GM18507 (cell line): Measurements from ENCODE around the gene C1orf174.

Source experiments
- DNase-seq: peaks from one replicate; pipeline ENCODE4 v3.0.0; 2011; ENCODE audit warnings: low read depth; ENCODE audit not compliant: insufficient read length; ENCODE audit errors: extremely low spot score
- FAIRE-seq: peaks from 2 replicates; lab custom pipeline; 2011; peaks lifted over from hg19 to GRCh38; lab: Jason Lieb, UNC

Gene C1orf174

GRCh38 chr1:3911981-3912808 is 12.1 kb upstream of the C1orf174 start:
- DNase-seq (no peak), FAIRE-seq (no peak)

DNA sequence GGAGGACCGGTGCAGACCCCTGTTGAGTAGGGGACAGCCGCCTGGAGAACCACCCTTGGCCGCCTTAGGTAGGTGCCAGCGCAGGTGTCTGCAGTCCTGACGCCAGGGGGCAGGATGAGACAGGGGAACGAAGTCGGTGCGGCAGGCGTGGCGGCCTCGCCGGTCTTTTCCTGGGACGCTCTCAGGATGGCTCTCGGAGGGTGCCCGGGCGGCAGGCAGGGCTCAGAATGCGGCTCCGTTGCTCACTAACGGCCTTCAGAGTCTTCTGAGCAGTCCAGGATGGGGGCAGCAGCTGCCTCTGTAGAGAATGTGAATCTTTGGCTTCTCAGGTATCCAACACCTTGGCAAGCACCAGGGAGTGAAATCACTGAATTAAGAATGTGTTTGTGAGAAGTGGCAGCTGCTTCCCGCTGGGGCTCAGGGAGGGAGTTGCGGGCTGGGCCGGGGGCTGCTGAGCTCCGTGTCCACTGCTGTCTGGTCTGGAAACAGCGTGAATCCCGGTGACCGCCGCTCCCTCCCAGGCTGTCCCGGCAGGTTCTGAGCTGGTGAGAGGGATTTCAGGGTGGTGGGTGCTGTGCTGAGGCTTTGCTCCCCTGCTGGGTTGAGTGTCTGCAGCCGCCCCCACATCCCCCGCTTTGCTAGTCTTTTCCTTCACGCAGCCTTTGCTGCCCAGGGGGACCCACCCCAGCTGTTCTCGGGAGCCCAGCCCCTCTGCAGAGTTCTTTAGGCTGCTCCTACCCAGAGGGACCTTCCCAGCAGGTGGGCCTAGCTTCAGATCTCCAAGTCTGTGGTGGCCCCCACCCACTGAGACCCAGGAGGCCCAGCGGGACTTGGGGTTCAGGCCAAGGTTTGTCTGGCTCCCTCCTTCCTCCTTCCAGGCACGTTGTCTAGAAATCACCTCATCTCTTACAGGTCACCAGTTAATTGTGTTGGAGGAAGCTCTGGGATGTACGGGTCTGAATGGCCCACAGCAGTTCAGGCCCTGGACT is 11.1 kb upstream of the C1orf174 start:
- FAIRE-seq = peak; percentile 72

GRCh38 chr1:3910049-3910731 is 10.1 kb upstream of the C1orf174 start:
- DNase-seq = no peak
- no peak for FAIRE-seq

More for the DNA sequence above, 11.1 kb upstream of the C1orf174 start:
- peak; percentile 61 for DNase-seq

- FAIRE-seq (no peak), DNase-seq (no peak)
Measured at GRCh38 chr1:3909615-3910014, 9.5 kb upstream of the C1orf174 start.

DNA sequence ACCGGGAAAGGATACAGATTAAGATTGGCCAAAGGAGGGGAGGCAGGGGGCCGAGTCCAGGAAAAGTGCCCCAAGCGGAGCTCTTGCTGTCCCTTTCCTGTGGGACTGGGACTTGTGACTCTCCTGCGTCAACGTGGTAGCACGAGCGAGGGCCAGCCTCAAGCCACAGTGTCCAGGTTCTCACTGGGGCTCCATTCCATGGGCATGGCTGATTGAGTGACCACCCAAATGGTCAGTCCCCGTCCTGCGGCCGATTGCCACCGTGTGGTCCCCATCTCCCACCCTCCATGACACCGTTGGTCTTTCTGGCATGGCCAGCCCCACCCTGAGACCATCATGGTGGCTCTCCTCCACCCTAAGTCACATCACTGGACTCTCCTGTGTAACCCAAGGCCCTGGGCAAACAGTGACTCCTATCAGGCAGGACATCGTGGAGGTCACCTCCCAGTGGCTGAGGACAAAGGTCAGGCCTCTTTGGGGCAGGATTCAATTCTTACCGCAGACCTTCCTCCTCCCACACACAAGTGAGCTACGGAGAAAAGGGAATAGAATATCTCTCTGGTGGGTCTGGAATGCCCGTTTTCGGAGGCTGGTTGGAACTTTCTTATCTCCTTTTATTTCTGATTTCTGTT is 8.9 kb upstream of the C1orf174 start:
- DNase-seq = no peak
- no peak for FAIRE-seq

DNA sequence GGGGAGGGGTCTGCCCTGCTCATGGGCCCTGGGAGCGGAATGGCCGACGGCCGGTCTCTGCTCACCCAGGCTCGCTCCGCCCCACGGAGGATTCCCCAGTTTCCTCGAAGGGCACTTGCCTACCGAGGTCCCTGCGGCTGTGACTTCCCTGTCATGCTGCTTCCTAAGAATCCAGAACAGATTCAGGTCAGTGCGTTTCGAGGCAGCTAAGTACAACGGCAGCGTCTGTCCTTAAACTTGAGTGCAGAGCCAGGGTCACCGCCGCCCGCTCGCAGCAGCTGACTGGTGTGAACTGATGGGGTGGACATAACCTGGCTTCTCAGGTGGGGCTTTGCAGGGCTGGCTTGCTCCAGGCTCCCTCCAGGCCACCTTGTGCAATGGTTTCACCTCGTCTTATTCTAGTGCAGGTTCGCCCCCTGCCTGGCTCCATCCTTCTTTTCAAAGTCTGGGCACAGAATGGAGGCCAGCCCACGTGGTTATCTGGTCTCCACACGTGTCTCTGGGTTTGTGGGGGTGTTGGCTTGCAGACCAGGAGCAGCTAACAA is 7.6 kb upstream of the C1orf174 start:
- DNase-seq (no peak), FAIRE-seq (no peak)

GRCh38 chr1:3907031-3907534 is 7.0 kb upstream of the C1orf174 start:
- FAIRE-seq (peak; percentile 24), DNase-seq (no peak)

- no peak for FAIRE-seq
Measured at GRCh38 chr1:3906672-3907020, 6.6 kb upstream of the C1orf174 start.

DNA sequence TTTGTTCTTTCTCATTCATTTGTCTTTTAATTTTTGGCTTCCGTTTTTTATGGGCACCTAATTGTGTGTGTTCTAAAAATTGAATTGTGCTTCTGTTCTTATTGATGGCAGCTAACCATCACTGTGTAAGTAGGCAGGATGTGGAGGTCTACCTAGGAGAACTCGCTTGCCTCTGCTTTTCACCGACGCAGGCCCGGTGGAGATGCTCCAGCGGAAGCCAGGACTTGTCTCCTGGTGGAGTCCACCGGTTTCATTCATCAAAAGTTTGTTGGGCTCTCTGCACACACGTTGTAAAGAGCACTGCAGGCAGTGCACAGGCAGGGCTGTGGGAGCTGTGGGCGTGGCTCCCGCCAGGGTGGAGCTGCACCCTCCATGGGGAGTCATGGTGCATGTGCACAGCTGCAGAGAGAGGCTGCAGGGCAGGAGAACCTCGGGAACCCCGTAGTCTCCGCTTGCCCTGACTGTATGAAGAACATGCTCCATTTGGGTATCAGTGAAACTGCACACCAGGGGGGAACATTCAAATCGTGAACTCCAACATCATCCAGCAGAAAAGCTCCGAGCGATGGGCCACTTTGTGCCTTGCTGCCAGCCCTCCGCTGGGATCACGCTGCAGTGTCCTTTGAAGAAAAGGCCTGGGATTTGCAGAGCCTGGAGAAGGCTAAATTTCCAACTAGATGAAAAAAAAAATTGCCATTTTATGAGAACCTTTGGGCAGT is 6.0 kb upstream of the C1orf174 start:
- no peak for FAIRE-seq

More at GRCh38 chr1:3906672-3907020, 6.6 kb upstream of the C1orf174 start:
- no peak for DNase-seq

DNA sequence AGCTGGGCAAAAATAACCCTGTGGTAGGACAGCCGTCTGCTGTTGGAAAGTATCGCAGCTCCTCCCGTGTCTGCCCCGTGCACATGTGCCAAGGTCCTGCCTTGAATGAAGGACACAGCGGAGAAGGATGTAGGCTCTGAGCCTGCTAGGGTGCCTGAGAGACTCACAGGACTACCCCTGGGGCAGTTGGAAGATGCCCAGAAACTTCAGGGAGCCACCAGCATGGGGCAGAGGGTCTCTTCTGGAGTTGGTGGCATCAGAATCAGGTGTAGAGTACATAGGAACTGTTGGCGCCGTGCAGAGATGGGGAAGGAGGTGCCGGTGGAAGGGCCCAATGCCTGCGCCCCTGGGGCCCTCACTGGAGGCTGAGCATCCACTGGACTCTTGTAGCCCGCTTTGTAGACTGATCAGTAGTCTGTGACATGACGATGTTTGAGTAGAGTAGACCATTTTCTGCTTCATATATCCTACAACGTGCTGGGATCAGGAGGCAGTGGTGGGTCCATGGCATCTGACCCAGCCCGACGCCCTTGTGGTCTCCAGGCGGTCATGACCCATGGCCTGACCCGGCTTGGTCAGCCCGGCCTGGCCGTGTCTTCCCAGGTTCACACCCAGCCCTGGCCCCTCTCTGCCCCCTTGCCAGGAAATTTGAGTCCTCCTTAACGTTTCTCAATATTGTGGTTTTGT is 5.3 kb upstream of the C1orf174 start:
- no peak for DNase-seq
- FAIRE-seq = no peak

More for the DNA sequence above, 6.0 kb upstream of the C1orf174 start:
- no peak for DNase-seq

DNA sequence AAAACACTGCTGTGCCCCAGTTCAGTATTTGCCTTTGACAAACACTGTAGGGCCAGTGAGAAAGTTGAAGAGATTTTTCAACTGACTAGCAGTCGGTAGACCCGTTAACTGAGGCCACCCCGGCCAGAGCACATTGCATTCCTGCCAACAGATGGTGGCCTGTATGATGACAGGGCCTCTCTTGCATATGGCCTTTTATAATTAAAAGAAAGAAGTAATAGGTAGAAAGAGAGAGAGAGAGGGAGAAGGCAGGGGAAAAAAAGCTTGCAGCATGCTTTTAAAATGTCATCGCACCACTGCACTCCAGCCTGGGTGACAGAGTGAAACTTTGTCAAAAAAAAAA is 4.7 kb upstream of the C1orf174 start:
- DNase-seq (no peak), FAIRE-seq (no peak)

- no peak for FAIRE-seq
Measured at GRCh38 chr1:3904006-3904842, 4.2 kb upstream of the C1orf174 start.

DNA sequence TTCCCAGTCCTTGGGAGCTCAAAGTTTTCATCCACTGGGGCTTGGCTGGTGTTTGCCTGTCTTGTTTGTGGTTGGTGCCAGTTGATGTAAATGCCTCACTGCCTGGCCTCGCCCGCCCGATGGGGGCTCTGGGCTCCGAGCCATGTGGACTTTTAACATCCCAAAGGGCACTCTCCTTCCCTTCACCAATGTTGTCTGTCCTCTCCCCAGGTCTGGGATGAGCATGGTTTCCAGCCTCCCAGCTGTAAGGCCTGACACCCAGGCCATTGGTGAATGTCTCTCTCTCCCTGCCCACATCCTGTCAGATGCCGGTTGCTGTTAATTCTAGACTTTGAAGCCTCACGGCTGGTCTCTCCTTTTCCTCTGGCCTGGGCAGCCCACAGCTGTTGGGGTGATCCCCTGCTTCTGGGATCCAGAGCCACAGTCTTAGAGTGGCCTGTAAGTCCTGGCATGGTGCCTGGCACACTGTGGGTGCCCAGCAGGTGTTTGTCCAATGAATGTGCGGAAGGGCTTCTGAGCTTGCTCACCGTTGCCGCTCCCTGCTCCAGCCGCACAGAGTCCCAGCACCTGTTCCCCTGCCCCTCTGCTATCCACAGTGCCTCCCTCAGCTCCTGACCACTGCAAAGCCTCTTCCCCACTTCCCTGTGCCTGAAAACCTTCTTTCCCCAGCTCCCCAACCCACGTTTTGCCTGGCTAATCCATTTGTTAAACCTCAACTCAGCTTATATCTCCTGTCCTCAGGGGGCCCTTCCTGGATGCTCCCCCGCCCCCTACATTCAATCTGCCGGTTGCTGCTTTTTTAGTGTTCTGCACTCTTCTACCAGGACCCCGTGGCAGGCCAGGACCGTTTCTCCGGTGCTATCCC is 3.3 kb upstream of the C1orf174 start:
- peak; percentile 69 for FAIRE-seq

More at GRCh38 chr1:3904006-3904842, 4.2 kb upstream of the C1orf174 start:
- DNase-seq = no peak

DNA sequence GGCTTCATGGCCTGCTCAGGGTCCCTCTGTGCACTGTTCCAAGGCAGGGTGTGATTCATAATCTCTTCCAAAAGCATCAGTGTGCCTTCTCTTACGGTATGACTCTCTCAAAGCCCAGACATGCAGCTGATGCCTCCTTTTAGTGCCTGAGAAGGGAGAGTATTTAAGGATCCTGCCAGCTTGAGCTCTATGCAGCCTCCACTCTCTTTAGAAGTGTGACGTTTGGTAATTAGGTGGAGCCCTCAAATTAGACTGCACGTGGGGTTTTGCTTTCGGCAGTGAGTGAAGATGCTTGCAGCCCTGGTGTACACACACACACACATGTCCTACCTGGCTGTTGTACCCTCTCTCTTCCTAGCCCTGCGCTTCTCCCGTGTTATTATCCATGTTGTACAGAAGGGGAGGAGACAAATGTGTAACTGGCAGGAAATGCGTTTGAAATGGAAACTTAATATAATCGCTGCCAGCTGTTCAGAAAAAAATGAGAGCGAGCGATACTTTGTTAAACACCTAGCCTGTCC is 2.6 kb upstream of the C1orf174 start:
- FAIRE-seq = no peak

More for the DNA sequence above, 3.3 kb upstream of the C1orf174 start:
- no peak for DNase-seq

DNA sequence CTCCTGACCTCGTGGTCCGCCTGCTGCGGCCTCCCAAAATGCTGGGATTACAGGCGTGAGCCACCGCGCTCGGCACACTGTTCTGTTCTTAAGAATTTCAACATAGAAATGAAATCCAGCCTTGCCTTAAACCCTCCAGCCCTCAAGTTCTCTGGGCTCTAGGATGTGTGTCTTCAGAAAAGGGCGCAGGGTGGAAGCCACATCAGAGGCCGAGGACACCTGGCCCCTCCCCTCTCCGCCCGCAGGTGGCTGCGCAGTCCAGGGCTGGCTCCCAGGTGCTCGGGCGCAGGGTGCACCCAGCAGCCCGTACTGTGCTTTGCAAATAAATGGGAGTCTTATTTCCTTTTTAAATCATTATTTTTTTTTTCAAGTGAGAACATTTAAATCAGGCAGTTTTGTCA is 2.0 kb upstream of the C1orf174 start:
- no peak for FAIRE-seq
- no peak for DNase-seq

More for the DNA sequence above, 2.6 kb upstream of the C1orf174 start:
- DNase-seq = no peak
